IMR-90 (cell line): Measurements from ENCODE around the gene SLAMF1. TPM values are rescaled to one million over a fixed set of nuclear protein-coding genes. Genes with fewer than 3 reads are reported as not detected.

Experiments used
- ATAC-seq: fragments of 200-7000 bp; cut with Tn5 transposase; 2 replicates; pipeline ENCODE4 v1.9.1; 2020; ENCODE audit warnings: low read depth, mild to moderate bottlenecking, moderate library complexity
- BruUV-seq: library from RNA; stranded (reverse); fragments of 400-500 nt; replicated peaks from 2 replicates; lab custom pipeline; 2021; lab: Mats Ljungman, UMichigan
- CTCF ChIA-PET: fragments of 300-600 bp; formaldehyde crosslinking; extraction: SDS; loops from one replicate; lab custom pipeline; 2021; ENCODE audit warnings: antibody characterized with exemption; lab: Yijun Ruan, JAX
- POLR2A ChIA-PET: fragments of 300-600 bp; sonication (Branson Sonifier 250); formaldehyde crosslinking; loops from one replicate; lab custom pipeline; 2022; ENCODE audit warnings: antibody characterized with exemption; ENCODE audit not compliant: unreplicated experiment; lab: Charles Lee
- DNase-seq: peaks from one replicate; pipeline ENCODE4 v3.0.0; 2013
- H2AFZ ChIP-seq: replicated peaks from 2 replicates; pipeline ENCODE3; 2013; ENCODE audit warnings: low read length, mild to moderate bottlenecking; ENCODE audit not compliant: poor library complexity
- H2AK5ac ChIP-seq: 2 replicates; pipeline ENCODE4 v1.6.1; 2013; ENCODE audit warnings: low read depth, low read length, inconsistent platforms
- H2AK9ac ChIP-seq: replicated peaks from 2 replicates; pipeline ENCODE3; 2013; ENCODE audit warnings: mild to moderate bottlenecking, low read depth, low read length, moderate library complexity; ENCODE audit not compliant: poor library complexity
- H2BK120ac ChIP-seq: 2 replicates; pipeline ENCODE4 v1.6.1; 2013; ENCODE audit warnings: low read depth, low read length, inconsistent platforms
- H2BK15ac ChIP-seq: 3 replicates; pipeline ENCODE4 v1.6.1; 2013; ENCODE audit warnings: low read depth, low read length, inconsistent platforms
- H2BK20ac ChIP-seq: 2 replicates; pipeline ENCODE4 v1.6.1; 2013; ENCODE audit warnings: low read depth, mild to moderate bottlenecking, inconsistent platforms, low read length, moderate library complexity
- H2BK5ac ChIP-seq: 2 replicates; pipeline ENCODE4 v1.6.1; 2013; ENCODE audit warnings: mild to moderate bottlenecking, low read depth, low read length, inconsistent platforms; ENCODE audit not compliant: poor library complexity, severe bottlenecking
- H3K14ac ChIP-seq: replicated peaks from 2 replicates; pipeline ENCODE4 v1.6.1; 2013; ENCODE audit warnings: low read depth, low read length, inconsistent platforms
- H3K18ac ChIP-seq: 2 replicates; pipeline ENCODE4 v1.6.1; 2013; ENCODE audit warnings: low read depth, low read length, control low read depth
- H3K23ac ChIP-seq: 2 replicates; pipeline ENCODE4 v1.6.1; 2013; ENCODE audit warnings: low read depth, low read length, inconsistent platforms
- H3K27ac ChIP-seq: 2 replicates; pipeline ENCODE4 v1.5.1; 2013; ENCODE audit warnings: mild to moderate bottlenecking, control low read depth, low read length; ENCODE audit not compliant: insufficient read depth
- H3K27me3 ChIP-seq: 2 replicates; pipeline ENCODE4 v1.6.1; 2013; ENCODE audit warnings: low read length; ENCODE audit not compliant: control insufficient read depth, insufficient read depth
- H3K36me3 ChIP-seq: 2 replicates; pipeline ENCODE4 v1.6.1; 2013; ENCODE audit warnings: low read length, mixed read lengths; ENCODE audit not compliant: control insufficient read depth, insufficient read depth
- H3K4ac ChIP-seq: 2 replicates; pipeline ENCODE4 v1.6.1; 2013; ENCODE audit warnings: low read depth, low read length, inconsistent platforms
- H3K4me1 ChIP-seq: 2 replicates; pipeline ENCODE4 v1.6.1; 2013; ENCODE audit warnings: low read length, mixed read lengths; ENCODE audit not compliant: control insufficient read depth, insufficient read depth
- H3K4me2 ChIP-seq: 2 replicates; pipeline ENCODE4 v1.6.1; 2013; ENCODE audit warnings: low read depth, mild to moderate bottlenecking, control low read depth, low read length, moderate library complexity
- H3K4me3 ChIP-seq: 2 replicates; pipeline ENCODE4 v1.5.1; 2013; ENCODE audit warnings: low read depth, mild to moderate bottlenecking, control low read depth, low read length, moderate library complexity; ENCODE audit not compliant: insufficient read depth
- H3K56ac ChIP-seq: 2 replicates; pipeline ENCODE4 v1.6.1; 2013; ENCODE audit warnings: low read length, inconsistent platforms; ENCODE audit not compliant: insufficient read depth; ENCODE audit errors: extremely low read depth
- H3K79me1 ChIP-seq, 2 experiments: 2 replicates each; pipeline ENCODE4 v1.6.1; 2013; ENCODE audit warnings: low read length in 2 of 2, inconsistent platforms in 1 of 2, low read depth in 1 of 2
- H3K9ac ChIP-seq: 2 replicates; pipeline ENCODE4 v1.6.1; 2013; ENCODE audit warnings: low read depth, low read length, control low read depth
- H3K9me1 ChIP-seq: 2 replicates; pipeline ENCODE4 v1.6.1; 2013; ENCODE audit warnings: low read length, inconsistent platforms; ENCODE audit not compliant: insufficient read depth
- H3K9me3 ChIP-seq: 2 replicates; pipeline ENCODE4 v1.6.1; 2013; ENCODE audit warnings: low read length; ENCODE audit not compliant: control insufficient read depth, insufficient read depth
- H4K20me1 ChIP-seq: 2 replicates; pipeline ENCODE4 v1.6.1; 2013; ENCODE audit warnings: low read length, inconsistent platforms; ENCODE audit not compliant: insufficient read depth
- H4K5ac ChIP-seq: 2 replicates; pipeline ENCODE4 v1.6.1; 2013; ENCODE audit warnings: mild to moderate bottlenecking, low read depth, low read length, control low read depth
- H4K8ac ChIP-seq, 2 experiments: 2 replicates each; pipeline ENCODE4 v1.6.1; 2013; ENCODE audit warnings: low read depth in 2 of 2, low read length in 2 of 2, control low read depth in 1 of 2, inconsistent platforms in 1 of 2
- H4K91ac ChIP-seq: 2 replicates; pipeline ENCODE4 v1.6.1; 2013; ENCODE audit warnings: low read depth, low read length, inconsistent platforms; ENCODE audit not compliant: insufficient read depth
- BHLHE40 ChIP-seq: fragments of 150-350 bp; IDR thresholded peaks from 2 replicates; pipeline ENCODE4 v1.6.1; 2016; ENCODE audit warnings: mild to moderate bottlenecking, low read depth, low read length
- CEBPB ChIP-seq: IDR thresholded peaks from 2 replicates; pipeline ENCODE4 v1.6.1; 2012; ENCODE audit warnings: low read depth, low read length, improper control_type of control experiment
- CHD1 ChIP-seq: IDR thresholded peaks from 2 replicates; pipeline ENCODE4 v1.6.1; 2012; ENCODE audit warnings: low read depth, low read length, improper control_type of control experiment
- CTCF ChIP-seq: conservative IDR thresholded peaks from 2 replicates; pipeline ENCODE4 v1.5.1; 2012; ENCODE audit warnings: mild to moderate bottlenecking, low read depth, low read length, improper control_type of control experiment
- ELK1 ChIP-seq: fragments of 150-350 bp; IDR thresholded peaks from 2 replicates; pipeline ENCODE4 v1.6.1; 2016; ENCODE audit warnings: low read depth, mild to moderate bottlenecking, low read length, moderate library complexity, borderline replicate concordance
- FOS ChIP-seq: fragments of 150-350 bp; IDR thresholded peaks from 2 replicates; pipeline ENCODE4 v1.6.1; 2016; ENCODE audit warnings: low read depth, low read length
- MAFK ChIP-seq: IDR thresholded peaks from 2 replicates; pipeline ENCODE4 v1.6.1; 2012; ENCODE audit warnings: low read depth, low read length, improper control_type of control experiment
- MAZ ChIP-seq: IDR thresholded peaks from 2 replicates; pipeline ENCODE4 v1.6.1; 2012; ENCODE audit warnings: low read depth, mild to moderate bottlenecking, low read length, improper control_type of control experiment, moderate library complexity, borderline replicate concordance
- MXI1 ChIP-seq: IDR thresholded peaks from 2 replicates; pipeline ENCODE4 v1.6.1; 2012; ENCODE audit warnings: low read depth, mild to moderate bottlenecking, low read length, moderate library complexity, borderline replicate concordance
- NFE2L2 ChIP-seq: fragments of 150-350 bp; IDR thresholded peaks from 2 replicates; pipeline ENCODE4 v1.6.1; 2016; ENCODE audit warnings: low read depth, mild to moderate bottlenecking, low read length
- POLR2A ChIP-seq: IDR thresholded peaks from 2 replicates; pipeline ENCODE4 v1.6.1; 2012; ENCODE audit warnings: mild to moderate bottlenecking, low read depth, low read length
- RAD21 ChIP-seq: IDR thresholded peaks from 2 replicates; pipeline ENCODE4 v1.6.1; 2012; ENCODE audit warnings: low read length, improper control_type of control experiment
- RCOR1 ChIP-seq: IDR thresholded peaks from 2 replicates; pipeline ENCODE4 v1.6.1; 2012; ENCODE audit warnings: mild to moderate bottlenecking, low read length, improper control_type of control experiment; ENCODE audit not compliant: insufficient replicate concordance
- RFX5 ChIP-seq: IDR thresholded peaks from 2 replicates; pipeline ENCODE4 v1.8.0; 2012; ENCODE audit warnings: low read depth, mild to moderate bottlenecking, low read length, moderate library complexity
- SMC3 ChIP-seq: fragments of 150-350 bp; IDR thresholded peaks from 2 replicates; pipeline ENCODE4 v1.6.1; 2016; ENCODE audit warnings: low read depth, mild to moderate bottlenecking, antibody characterized with exemption, low read length, moderate library complexity
- WGBS, 2 experiments: methylation state at CpG; one replicate each; pipeline versions ENCODE4 v1.1.5 to v1.1.7; 2013; ENCODE audit warnings: missing lambda C conversion rate in 2 of 2; ENCODE audit not compliant: insufficient read length in 1 of 2; ENCODE audit errors: extremely low coverage in 2 of 2; 5-methylcytosine and 5-hydroxymethylcytosine counted together
- dilution Hi-C: fragments of 300-500 bp; cut with HindIII; formaldehyde crosslinking; loops from one replicate; pipeline ENCODE4 v1.14.3; 2018; ENCODE audit warnings: low sequenced_read_pairs; ENCODE audit not compliant: unreplicated experiment
- in situ Hi-C: fragments of 300-500 bp; cut with MboI; formaldehyde crosslinking; loops from 3 replicates; pipeline ENCODE4 v1.14.3; 2019; ENCODE audit warnings: low sequenced_read_pairs, inconsistent platforms, mixed read lengths
- intact Hi-C: fragments of 100-400 bp; cut with micrococcal nuclease; formaldehyde crosslinking; loops from 2 replicates; pipeline ENCODE4 v1.10.0; 2022
- polyA plus RNA-seq, 3 experiments: library from polyadenylated mRNA; depleted of rRNA; stranded (reverse); fragments of >200 nt; gene quantifications; 2 replicates each; pipeline ENCODE4 v1.2.3, GENCODE V29; 2012; ENCODE audit warnings: low replicate concordance in 1 of 3
- total RNA-seq: library from RNA; depleted of rRNA; stranded (reverse); fragments of >200 nt; gene quantifications from 2 replicates; pipeline ENCODE4 v1.2.3, GENCODE V29; 2012
- TF ChIP-seq, protein P1 (sequence below): fragments of 150-350 bp; IDR thresholded peaks from 2 replicates; pipeline ENCODE4 v1.6.1; 2017; ENCODE audit warnings: mild to moderate bottlenecking, antibody characterized with exemption, low read length, low read depth

Gene SLAMF1
- total and polyA plus RNA-seq, 2 of the 4 experiments (the other 2 are of a cell fraction), result not detected

DNA sequence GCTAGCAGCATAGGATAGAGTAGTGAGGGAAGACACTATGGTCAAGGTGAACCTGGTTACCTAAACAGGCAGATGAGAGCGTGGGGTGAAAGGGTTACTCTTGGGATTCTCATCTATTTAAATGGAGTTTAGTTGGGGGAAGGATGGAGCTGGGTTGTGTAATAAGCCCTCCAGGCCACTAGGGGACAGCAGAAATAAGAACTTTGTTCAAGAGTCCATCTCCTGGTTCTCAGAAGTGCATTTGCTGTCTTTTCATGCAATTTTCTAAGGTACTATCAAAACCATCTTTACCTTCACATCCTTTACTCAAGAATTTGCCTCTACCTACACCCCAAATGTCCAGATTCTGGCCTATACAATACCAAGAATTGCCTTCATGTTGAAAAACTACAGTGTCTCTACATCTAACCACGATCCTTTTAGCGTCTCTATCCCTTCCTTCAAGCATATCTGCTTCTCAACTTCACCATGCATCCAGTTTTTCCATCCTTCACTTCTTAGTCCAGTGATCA, 28.0 kb downstream of the SLAMF1 start:
- no peak overlapping the region for H2BK120ac ChIP-seq
- POLR2A ChIA-PET, result no interaction called here

More for the DNA sequence above, 28.0 kb downstream of the SLAMF1 start:
- ATAC-seq, result no peak
- Histone ChIP-seq H3K27me3 (no peaks in the 10 kb centered on the region), H3K9me3 (no peaks in the 10 kb centered on the region), H3K9ac (no peak overlapping the region), H3K14ac (no peak overlapping the region), H3K4me2 (no peak overlapping the region), H3K56ac (no peak overlapping the region), H3K79me1 (no peaks in the 10 kb centered on the region), H2BK20ac (no peak overlapping the region), H3K27ac (no peak overlapping the region), H3K23ac (no peak overlapping the region), H3K4me1 (no peaks in the 10 kb centered on the region), H2AFZ (no peak overlapping the region), H3K18ac (no peak overlapping the region), H3K36me3 (no peaks in the 10 kb centered on the region), H2AK5ac (no peak overlapping the region), H2BK5ac (no peak overlapping the region), H2BK15ac (no peak overlapping the region), H2AK9ac (no peak overlapping the region), H3K9me1 (no peaks in the 10 kb centered on the region), H4K91ac (no peak overlapping the region), H3K4me3 (no peak overlapping the region), H4K20me1 (no peaks in the 10 kb centered on the region), H3K4ac (no peak overlapping the region), H4K5ac (no peak overlapping the region), H4K8ac (no peak overlapping the region)
- CTCF ChIA-PET, result no interaction called here
- TF ChIP-seq RFX5 (no peak), MAFK (no peak), ELK1 (no peak), FOS (no peak), POLR2A (no peak), BHLHE40 (no peak), NFE2L2 (no peak), CHD1 (no peak), MAZ (no peak), MXI1 (no peak), CEBPB (no peak), SMC3 (no peak), RAD21 (no peak), CTCF (no peak; the same call in 1 of the 2 replicates), RCOR1 (no peak)
- TF ChIP-seq, protein P1, sequence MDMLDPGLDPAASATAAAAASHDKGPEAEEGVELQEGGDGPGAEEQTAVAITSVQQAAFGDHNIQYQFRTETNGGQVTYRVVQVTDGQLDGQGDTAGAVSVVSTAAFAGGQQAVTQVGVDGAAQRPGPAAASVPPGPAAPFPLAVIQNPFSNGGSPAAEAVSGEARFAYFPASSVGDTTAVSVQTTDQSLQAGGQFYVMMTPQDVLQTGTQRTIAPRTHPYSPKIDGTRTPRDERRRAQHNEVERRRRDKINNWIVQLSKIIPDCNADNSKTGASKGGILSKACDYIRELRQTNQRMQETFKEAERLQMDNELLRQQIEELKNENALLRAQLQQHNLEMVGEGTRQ, result no peak
- dilution Hi-C loops, result no loop called here
- intact Hi-C loops, result no loop called here
- in situ Hi-C loops, result loop anchor here (25.0 kb wide), 1 partner anchor 432 kb away; the partner anchor contains the start of gene CASQ1
- 25% methylated on average over 2 of the region's 3 CpGs; no CpG with 5 or more reads in 1 of the 2 experiments for WGBS, 2 experiments
- BruUV-seq, result no TSS peak
- DNase-seq, result no peak
